ENCODE data around the gene LPCAT2.

LPCAT2 gene

DNA sequence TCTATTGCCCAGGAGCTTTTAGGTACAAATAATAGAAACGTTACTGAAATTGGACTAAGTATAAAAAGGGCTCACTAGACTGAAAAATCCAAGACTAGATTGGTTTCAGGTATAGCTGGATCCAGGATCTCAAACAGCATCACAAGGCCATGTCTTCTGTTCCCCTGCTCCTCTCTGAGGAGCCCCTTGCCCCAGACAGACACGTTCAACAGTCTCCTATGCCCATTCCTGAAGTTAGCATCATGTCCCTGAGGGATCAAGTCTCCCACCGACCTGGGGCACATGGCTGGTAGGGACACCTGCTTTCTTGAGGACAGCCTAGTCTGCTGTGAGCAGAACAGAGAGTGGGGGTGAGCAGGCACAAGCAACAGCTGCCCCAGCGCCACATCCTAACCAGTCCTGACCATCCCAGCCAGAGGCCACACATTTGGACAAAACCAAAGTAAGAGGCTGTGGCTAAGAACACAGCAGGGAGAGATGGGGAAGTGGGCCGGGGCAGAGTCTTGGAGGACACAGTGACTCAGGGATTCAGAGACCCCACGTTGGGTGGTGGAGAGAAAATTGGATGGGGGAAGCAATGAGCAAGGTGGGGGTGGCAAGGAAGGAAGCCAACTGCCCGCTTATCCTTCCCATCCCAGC, 40.4 kb upstream of the LPCAT2 start:
- no peak for DNase-seq (ENCODE audit: low read depth in 2 of 2)
- TF ChIP-seq CTCF (IDR thresholded peaks at IDR 0.05; ENCODE audit: low read depth, low read length), result no peak
- H3K4me3 ChIP-seq (replicated peaks in 1 of 2; ENCODE audit: low read depth in 2 of 2, low read length in 2 of 2), result no peak overlapping the region

- TF ChIP-seq CTCF (IDR thresholded peaks at IDR 0.05; ENCODE audit: low read depth, low read length), result no peak
- DNase-seq (ENCODE audit: low read depth in 2 of 2), result no peak
- no peak overlapping the region for H3K4me3 ChIP-seq (replicated peaks in 1 of 2; ENCODE audit: low read depth in 2 of 2, low read length in 2 of 2)
Observed at GRCh38 chr16:55469821-55470532, 38.9 kb upstream of the LPCAT2 start.

GRCh38 chr16:55470533-55471371, 38.1 kb upstream of the LPCAT2 start:
- DNase-seq (ENCODE audit: low read depth in 2 of 2), result peak; percentile 26 to 69
- TF ChIP-seq CTCF (IDR thresholded peaks at IDR 0.05; ENCODE audit: low read depth, low read length), result no peak
- no peak overlapping the region for H3K4me3 ChIP-seq (replicated peaks in 1 of 2; ENCODE audit: low read depth in 2 of 2, low read length in 2 of 2)

DNA sequence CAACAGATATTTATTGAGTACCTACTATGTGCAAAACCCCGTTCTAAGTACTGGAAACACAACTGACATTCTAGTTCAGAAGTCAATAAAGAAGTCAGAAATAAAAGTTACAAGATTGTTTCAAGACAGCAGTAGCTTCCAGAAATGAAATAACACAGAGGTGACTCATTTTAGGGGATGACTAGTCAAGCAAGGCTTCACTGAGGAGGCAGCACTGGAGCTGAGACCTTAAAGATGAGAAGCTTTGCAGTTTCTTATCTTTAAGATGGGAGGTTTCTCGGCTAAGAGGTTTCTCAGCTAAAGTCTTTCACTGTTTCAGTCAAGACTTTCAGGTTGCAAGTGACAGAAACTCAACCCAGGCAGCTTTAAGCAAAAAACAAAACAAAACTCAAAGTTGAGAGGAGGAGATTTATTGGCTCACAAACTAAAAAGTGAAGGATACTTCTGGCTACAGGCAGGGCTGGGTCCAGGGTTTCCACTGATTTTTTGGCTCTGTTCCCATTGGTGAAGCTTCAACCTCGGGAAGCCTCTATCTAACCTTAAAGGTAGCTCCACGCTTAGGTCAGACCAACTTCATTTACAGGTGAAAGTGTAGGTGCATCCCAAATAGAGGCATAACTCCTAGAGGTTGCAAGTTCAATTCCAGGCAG, 37.3 kb upstream of the LPCAT2 start:
- TF ChIP-seq CTCF (IDR thresholded peaks at IDR 0.05; ENCODE audit: low read depth, low read length), result no peak
- DNase-seq (ENCODE audit: low read depth in 2 of 2), result peak; percentile 73 to 89

DNA sequence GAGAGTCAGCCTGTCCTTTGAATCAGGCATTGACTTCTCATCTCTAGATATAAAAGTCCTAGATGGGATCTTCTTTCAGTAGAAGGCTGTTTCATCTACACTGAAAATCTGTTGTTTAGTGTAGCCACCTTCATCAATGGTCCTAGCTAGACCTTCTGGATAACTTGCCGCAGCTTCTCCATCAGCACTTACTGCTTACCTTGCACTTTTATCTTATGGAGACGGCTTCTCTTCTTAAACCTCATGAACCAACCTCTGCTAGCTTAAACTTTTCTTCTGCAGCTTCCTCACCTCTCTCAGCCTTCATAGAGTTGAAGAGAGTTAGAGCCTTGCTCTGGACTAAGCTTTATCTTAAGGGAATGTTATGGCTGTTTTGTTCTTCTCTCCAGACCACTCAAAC, 35.3 kb upstream of the LPCAT2 start:
- no peak for TF ChIP-seq CTCF (IDR thresholded peaks at IDR 0.05; ENCODE audit: low read depth, low read length)
- H3K4me3 ChIP-seq (replicated peaks in 1 of 2; ENCODE audit: low read depth in 2 of 2, low read length in 2 of 2), result no peak overlapping the region
- no peak for DNase-seq (ENCODE audit: low read depth in 2 of 2)

More for the DNA sequence above, 37.3 kb upstream of the LPCAT2 start:
- no peak overlapping the region for H3K4me3 ChIP-seq (replicated peaks in 1 of 2; ENCODE audit: low read depth in 2 of 2, low read length in 2 of 2)

DNA sequence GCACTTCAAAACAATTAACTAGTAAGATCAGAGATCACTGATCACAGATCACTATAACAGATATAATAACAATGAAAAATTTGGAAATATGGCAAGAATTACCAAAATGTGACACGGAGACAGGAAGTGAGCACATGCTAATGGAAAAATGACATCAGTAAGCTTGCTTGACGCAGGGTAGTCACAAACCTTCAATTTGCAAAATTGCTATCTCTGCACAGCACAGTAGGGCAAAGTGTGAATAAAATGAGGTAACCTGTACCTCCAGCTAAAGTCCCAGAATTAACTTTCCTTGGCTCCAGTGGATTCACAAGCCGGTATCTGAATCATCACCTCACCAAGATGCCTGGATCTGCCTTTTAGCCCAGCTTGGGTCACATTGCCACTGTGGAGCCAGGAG, 34.1 kb upstream of the LPCAT2 start:
- TF ChIP-seq CTCF (IDR thresholded peaks at IDR 0.05; ENCODE audit: low read depth, low read length), result no peak
- no peak for DNase-seq (ENCODE audit: low read depth in 2 of 2)
- H3K4me3 ChIP-seq (replicated peaks in 1 of 2; ENCODE audit: low read depth in 2 of 2, low read length in 2 of 2), result no peak overlapping the region

Measured in cardiac fibroblast (primary cell).